ENCODE measurements around the gene AMBP.
"Not testable (repeated sequence)": the region's sequence is repeated elsewhere in the genome, so short reads cannot be mapped to it uniquely, and the experiment has no call there.

The AMBP gene

DNA sequence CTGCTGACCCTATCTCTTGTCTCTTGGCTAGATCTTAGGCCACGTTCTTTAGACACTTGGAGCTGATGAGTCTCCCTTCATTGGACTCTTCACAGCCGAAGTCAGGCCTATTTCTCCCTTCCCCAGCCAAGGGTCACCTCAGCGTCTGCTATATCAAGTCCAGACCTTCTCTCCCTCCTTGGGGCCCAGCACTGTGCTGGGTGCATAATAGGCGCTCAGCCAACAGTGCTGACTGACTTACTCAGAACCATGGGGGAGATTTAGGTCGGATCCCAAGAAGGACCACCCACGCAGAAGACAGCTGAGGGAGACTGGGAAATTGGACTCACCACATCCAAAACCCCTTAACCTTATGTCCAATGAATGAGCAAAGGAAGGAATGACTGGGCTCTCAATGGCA, 5.6 kb upstream of the AMBP start:
- no peak for TF ChIP-seq EZH2 (IDR thresholded peaks at IDR 0.05; ENCODE audit: borderline replicate concordance, low read length)
- TF ChIP-seq, protein P1, sequence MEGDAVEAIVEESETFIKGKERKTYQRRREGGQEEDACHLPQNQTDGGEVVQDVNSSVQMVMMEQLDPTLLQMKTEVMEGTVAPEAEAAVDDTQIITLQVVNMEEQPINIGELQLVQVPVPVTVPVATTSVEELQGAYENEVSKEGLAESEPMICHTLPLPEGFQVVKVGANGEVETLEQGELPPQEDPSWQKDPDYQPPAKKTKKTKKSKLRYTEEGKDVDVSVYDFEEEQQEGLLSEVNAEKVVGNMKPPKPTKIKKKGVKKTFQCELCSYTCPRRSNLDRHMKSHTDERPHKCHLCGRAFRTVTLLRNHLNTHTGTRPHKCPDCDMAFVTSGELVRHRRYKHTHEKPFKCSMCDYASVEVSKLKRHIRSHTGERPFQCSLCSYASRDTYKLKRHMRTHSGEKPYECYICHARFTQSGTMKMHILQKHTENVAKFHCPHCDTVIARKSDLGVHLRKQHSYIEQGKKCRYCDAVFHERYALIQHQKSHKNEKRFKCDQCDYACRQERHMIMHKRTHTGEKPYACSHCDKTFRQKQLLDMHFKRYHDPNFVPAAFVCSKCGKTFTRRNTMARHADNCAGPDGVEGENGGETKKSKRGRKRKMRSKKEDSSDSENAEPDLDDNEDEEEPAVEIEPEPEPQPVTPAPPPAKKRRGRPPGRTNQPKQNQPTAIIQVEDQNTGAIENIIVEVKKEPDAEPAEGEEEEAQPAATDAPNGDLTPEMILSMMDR (IDR thresholded peaks at IDR 0.05; ENCODE audit: low read length), result no peak
- H4K20me1 ChIP-seq (ENCODE audit: insufficient read depth, low read length), result no peaks in the 10 kb centered on the region
- no peak overlapping the region for H3K9ac ChIP-seq (ENCODE audit: low read length)
- no peak overlapping the region for H3K27ac ChIP-seq (ENCODE audit: low read depth, low read length, poor library complexity, severe bottlenecking)
- H3K9me2 ChIP-seq (ENCODE audit: low read depth, low read length), result no peaks in the 10 kb centered on the region
- H3K4me1 ChIP-seq (ENCODE audit: insufficient read depth, low read length, severe bottlenecking), result no peaks in the 10 kb centered on the region
- H3F3A ChIP-seq (ENCODE audit: insufficient read depth, low read length), result no peaks in the 10 kb centered on the region
- H3K4me3 ChIP-seq (ENCODE audit: low read depth, low read length, poor library complexity, severe bottlenecking), result no peak overlapping the region
- H3K4me2 ChIP-seq (ENCODE audit: low read length), result no peak overlapping the region
- no peaks in the 10 kb centered on the region for H3K9me3 ChIP-seq (ENCODE audit: low read length)
- H3K36me3 ChIP-seq (ENCODE audit: insufficient read depth, low read length), result no peaks in the 10 kb centered on the region
- H3K27me3 ChIP-seq (ENCODE audit: insufficient read depth, low read length), result no peaks in the 10 kb centered on the region; the same call in 1 of the 2 replicates
- H3K79me2 ChIP-seq (ENCODE audit: insufficient read depth, low read length), result no peaks in the 10 kb centered on the region
- no peak overlapping the region for H2AFZ ChIP-seq (ENCODE audit: low read length)

GRCh38 chr9:114082763-114083412, 4.8 kb upstream of the AMBP start:
- not testable (repeated sequence) for H3K4me1 ChIP-seq (ENCODE audit: insufficient read depth, low read length, severe bottlenecking); H3K4me2 ChIP-seq (ENCODE audit: low read length); H2AFZ ChIP-seq (ENCODE audit: low read length); H3K9me2 ChIP-seq (ENCODE audit: low read depth, low read length); H3F3A ChIP-seq (ENCODE audit: insufficient read depth, low read length); H3K4me3 ChIP-seq (ENCODE audit: low read depth, low read length, poor library complexity, severe bottlenecking); H3K36me3 ChIP-seq (ENCODE audit: insufficient read depth, low read length); H4K20me1 ChIP-seq (ENCODE audit: insufficient read depth, low read length); H3K27ac ChIP-seq (ENCODE audit: low read depth, low read length, poor library complexity, severe bottlenecking); H3K9me3 ChIP-seq (ENCODE audit: low read length); H3K79me2 ChIP-seq (ENCODE audit: insufficient read depth, low read length); H3K27me3 ChIP-seq (ENCODE audit: insufficient read depth, low read length); H3K9ac ChIP-seq (ENCODE audit: low read length)

GRCh38 chr9:114082017-114082762, 4.1 kb upstream of the AMBP start:
- H3K27me3 ChIP-seq (ENCODE audit: insufficient read depth, low read length), result no peaks in the 10 kb centered on the region
- H2AFZ ChIP-seq (ENCODE audit: low read length), result no peak overlapping the region
- no peaks in the 10 kb centered on the region for H3K79me2 ChIP-seq (ENCODE audit: insufficient read depth, low read length)
- H3K9me3 ChIP-seq (ENCODE audit: low read length), result no peaks in the 10 kb centered on the region
- H4K20me1 ChIP-seq (ENCODE audit: insufficient read depth, low read length), result no peaks in the 10 kb centered on the region
- H3K9ac ChIP-seq (ENCODE audit: low read length), result no peak overlapping the region
- TF ChIP-seq, protein P1 (IDR thresholded peaks at IDR 0.05; ENCODE audit: low read length), result peak; percentile 87
- TF ChIP-seq EZH2 (IDR thresholded peaks at IDR 0.05; ENCODE audit: borderline replicate concordance, low read length), result no peak
- no peaks in the 10 kb centered on the region for H3K9me2 ChIP-seq (ENCODE audit: low read depth, low read length)
- H3K4me3 ChIP-seq (ENCODE audit: low read depth, low read length, poor library complexity, severe bottlenecking), result no peak overlapping the region
- H3K27ac ChIP-seq (ENCODE audit: low read depth, low read length, poor library complexity, severe bottlenecking), result no peak overlapping the region
- H3F3A ChIP-seq (ENCODE audit: insufficient read depth, low read length), result no peaks in the 10 kb centered on the region
- no peaks in the 10 kb centered on the region for H3K36me3 ChIP-seq (ENCODE audit: insufficient read depth, low read length)
- no peaks in the 10 kb centered on the region for H3K4me1 ChIP-seq (ENCODE audit: insufficient read depth, low read length, severe bottlenecking)
- no peak overlapping the region for H3K4me2 ChIP-seq (ENCODE audit: low read length)
